Endometrial microvascular endothelial cells (primary cell): ENCODE data around the gene KRTAP4-8. TPM values are rescaled to one million over a fixed set of nuclear protein-coding genes. Genes with fewer than 3 reads are reported as not detected.
"Not testable (repeated sequence)": the region's sequence is repeated elsewhere in the genome, so short reads cannot be mapped to it uniquely, and the experiment has no call there.

Source experiments
- in situ Hi-C: cut with HindIII; loops from 2 replicates; pipeline ENCODE4 v1.10.0; 2017; ENCODE audit warnings: low sequenced_read_pairs, low pct_unique_long_range_greater_than_20kb; ENCODE audit errors: inconsistent ontology term
- total RNA-seq: library from RNA; depleted of rRNA; stranded (reverse); fragments of >200 nt; gene quantifications from one replicate; pipeline ENCODE4 v1.2.3, GENCODE V29; 2015; ENCODE audit errors: inconsistent ontology term

The KRTAP4-8 gene
- total RNA-seq, 1 donor from 2014 or later: not detected

GRCh38 chr17:41111151-41111885 lies 13.4 kb upstream of the KRTAP4-8 start:
- in situ Hi-C loops: no loop called here

- in situ Hi-C loops: not testable (repeated sequence)
Measured at GRCh38 chr17:41108728-41109386, 10.9 kb upstream of the KRTAP4-8 start.

GRCh38 chr17:41107941-41108450 lies 10.1 kb upstream of the KRTAP4-8 start:
- in situ Hi-C loops: no loop called here

- in situ Hi-C loops: not testable (repeated sequence)
Measured at GRCh38 chr17:41105347-41105746, 7.4 kb upstream of the KRTAP4-8 start, which contains the start of gene KRTAP4-9. KRTAP4-9 (plus strand) TSS chr17:41105389; CDS start chr17:41105389, 0 bp downstream.

- in situ Hi-C loops: not testable (repeated sequence)
Measured at GRCh38 chr17:41104386-41105038, 6.6 kb upstream of the KRTAP4-8 start.

GRCh38 chr17:41103896-41104295 lies 6.0 kb upstream of the KRTAP4-8 start:
- in situ Hi-C loops: no loop called here

GRCh38 chr17:41101586-41102259 lies 3.8 kb upstream of the KRTAP4-8 start, which contains the start of gene KRTAP4-16:
KRTAP4-16 (minus strand) TSS chr17:41102209; CDS start chr17:41102209, 0 bp downstream.
- in situ Hi-C loops: no loop called here

- in situ Hi-C loops: not testable (repeated sequence)
Measured at GRCh38 chr17:41099682-41100480, 1.9 kb upstream of the KRTAP4-8 start.

GRCh38 chr17:41098481-41098880 lies 539 bp upstream of the KRTAP4-8 start:
- in situ Hi-C loops: no loop called here

GRCh38 chr17:41096055-41096454 lies 1.9 kb downstream of the KRTAP4-8 start:
- in situ Hi-C loops: no loop called here

GRCh38 chr17:41088760-41089352 lies 9.1 kb downstream of the KRTAP4-8 start:
- in situ Hi-C loops: not testable (repeated sequence)

- in situ Hi-C loops: not testable (repeated sequence)
Measured at GRCh38 chr17:41084100-41084856, 13.7 kb downstream of the KRTAP4-8 start, which contains the start of gene KRTAP4-7. KRTAP4-7 (plus strand) TSS chr17:41084150; CDS start chr17:41084207, 57 bp downstream.

GRCh38 chr17:41083427-41083826 lies 14.5 kb downstream of the KRTAP4-8 start:
- in situ Hi-C loops: not testable (repeated sequence)

GRCh38 chr17:41082626-41083025 lies 15.3 kb downstream of the KRTAP4-8 start:
- in situ Hi-C loops: no loop called here

GRCh38 chr17:41076788-41077187 lies 21.2 kb downstream of the KRTAP4-8 start:
- in situ Hi-C loops: no loop called here

- in situ Hi-C loops: no loop called here
Measured at GRCh38 chr17:41073676-41074075, 24.3 kb downstream of the KRTAP4-8 start.
